H9 (cell line): Measurements from ENCODE around the gene TNRC18. TPM values are rescaled to one million over a fixed set of nuclear protein-coding genes. Genes with fewer than 3 reads are reported as not detected.

Experiments used
- DNase-seq: peaks from one replicate; pipeline ENCODE4 v3.0.0-alpha.2; 2017
- H2AFZ ChIP-seq: one replicate; pipeline ENCODE4 v1.6.1; 2013; ENCODE audit warnings: mild to moderate bottlenecking, low read length, control low read depth, moderate library complexity
- H2AK5ac ChIP-seq: 2 replicates; pipeline ENCODE4 v1.6.1; 2013; ENCODE audit warnings: low read length, control low read depth, mixed read lengths; ENCODE audit not compliant: insufficient read length
- H2BK120ac ChIP-seq: one replicate; pipeline ENCODE4 v1.6.1; 2013; ENCODE audit warnings: low read depth, mild to moderate bottlenecking, low read length, control low read depth, inconsistent platforms; ENCODE audit not compliant: poor library complexity, severe bottlenecking
- H2BK12ac ChIP-seq: 2 replicates; pipeline ENCODE4 v1.6.1; 2013; ENCODE audit warnings: low read length, control low read depth, mixed read lengths, low read depth; ENCODE audit not compliant: insufficient read length
- H2BK15ac ChIP-seq: 2 replicates; pipeline ENCODE4 v1.6.1; 2013; ENCODE audit warnings: low read depth, low read length, control low read depth
- H2BK20ac ChIP-seq: one replicate; pipeline ENCODE4 v1.6.1; 2013; ENCODE audit warnings: low read depth, mild to moderate bottlenecking, low read length, control low read depth, inconsistent platforms; ENCODE audit not compliant: poor library complexity, severe bottlenecking
- H2BK5ac ChIP-seq: 2 replicates; pipeline ENCODE4 v1.6.1; 2013; ENCODE audit warnings: low read length, control low read depth, mixed read lengths; ENCODE audit not compliant: insufficient read length
- H3K14ac ChIP-seq: 2 replicates; pipeline ENCODE4 v1.6.1; 2013; ENCODE audit warnings: low read length, control low read depth; ENCODE audit not compliant: insufficient read depth
- H3K18ac ChIP-seq: 2 replicates; pipeline ENCODE4 v1.6.1; 2013; ENCODE audit warnings: low read depth, mild to moderate bottlenecking, mixed read lengths, low read length, control low read depth; ENCODE audit not compliant: insufficient read length
- H3K23ac ChIP-seq: 2 replicates; pipeline ENCODE4 v1.6.1; 2013; ENCODE audit warnings: low read length, control low read depth, mixed read lengths, low read depth; ENCODE audit not compliant: insufficient read length
- H3K23me2 ChIP-seq: 2 replicates; pipeline ENCODE4 v1.6.1; 2013; ENCODE audit warnings: low read depth, mild to moderate bottlenecking, mixed read lengths, low read length, control low read depth; ENCODE audit not compliant: insufficient read length, poor library complexity, severe bottlenecking
- H3K27ac ChIP-seq: 2 replicates; pipeline ENCODE4 v1.5.1; 2013; ENCODE audit warnings: low read length, control low read depth, mixed read lengths, low read depth; ENCODE audit not compliant: insufficient read length
- H3K27me3 ChIP-seq: 2 replicates; pipeline ENCODE4 v1.6.1; 2013; ENCODE audit warnings: low read length, control low read depth, inconsistent platforms; ENCODE audit not compliant: insufficient read depth
- H3K4ac ChIP-seq: 2 replicates; pipeline ENCODE4 v1.6.1; 2013; ENCODE audit warnings: low read depth, mild to moderate bottlenecking, control low read depth, inconsistent platforms, low read length, moderate library complexity
- H3K4me1 ChIP-seq: 2 replicates; pipeline ENCODE4 v1.6.1; 2013; ENCODE audit warnings: low read length, control low read depth, inconsistent platforms; ENCODE audit not compliant: insufficient read depth
- H3K4me2 ChIP-seq: 2 replicates; pipeline ENCODE4 v1.6.1; 2013; ENCODE audit warnings: low read length, control low read depth, mixed read lengths; ENCODE audit not compliant: insufficient read length, insufficient read depth
- H3K56ac ChIP-seq: 2 replicates; pipeline ENCODE4 v1.6.1; 2013; ENCODE audit warnings: low read depth, mild to moderate bottlenecking, mixed read lengths, low read length, control low read depth; ENCODE audit not compliant: insufficient read length
- H3K79me1 ChIP-seq: 2 replicates; pipeline ENCODE4 v1.6.1; 2013; ENCODE audit warnings: low read depth, mild to moderate bottlenecking, moderate library complexity, low read length, control low read depth, inconsistent platforms; ENCODE audit not compliant: insufficient read depth, poor library complexity, severe bottlenecking
- H3K79me2 ChIP-seq: 2 replicates; pipeline ENCODE4 v1.6.1; 2013; ENCODE audit warnings: low read length, control low read depth, inconsistent platforms; ENCODE audit not compliant: insufficient read depth
- H3K9ac ChIP-seq: 2 replicates; pipeline ENCODE4 v1.6.1; 2013; ENCODE audit warnings: low read length, control low read depth, mixed read lengths; ENCODE audit not compliant: insufficient read length; ENCODE audit errors: extremely low read depth
- H3K9me3 ChIP-seq: one replicate; pipeline ENCODE4 v1.6.1; 2013; ENCODE audit warnings: low read depth, low read length, inconsistent platforms; ENCODE audit not compliant: control insufficient read depth
- H3T11ph ChIP-seq: one replicate; pipeline ENCODE4 v1.6.1; 2013; ENCODE audit warnings: mild to moderate bottlenecking, low read length, control low read depth, inconsistent platforms
- H4K20me1 ChIP-seq: one replicate; pipeline ENCODE4 v1.6.1; 2013; ENCODE audit not compliant: control insufficient read depth, insufficient read length, insufficient read depth
- H4K5ac ChIP-seq: 2 replicates; pipeline ENCODE4 v1.6.1; 2013; ENCODE audit warnings: low read depth, mild to moderate bottlenecking, mixed read lengths, low read length, control low read depth; ENCODE audit not compliant: insufficient read length
- H4K8ac ChIP-seq: replicated peaks from 2 replicates; pipeline ENCODE4 v1.6.1; 2013; ENCODE audit warnings: low read length, control low read depth, mixed read lengths, low read depth; ENCODE audit not compliant: insufficient read length
- H4K91ac ChIP-seq: 2 replicates; pipeline ENCODE4 v1.6.1; 2013; ENCODE audit warnings: low read depth, mild to moderate bottlenecking, moderate library complexity, mixed read lengths, low read length, control low read depth; ENCODE audit not compliant: insufficient read length
- H3K27ac Mint-ChIP-seq, 3 experiments: 2 replicates in 2 of 3; 3 replicates in 1 of 3; pipeline ENCODE4 v1.8.0; 2020 to 2021; ENCODE audit warnings: mixed read lengths in 3 of 3, mild to moderate bottlenecking in 1 of 3, moderate library complexity in 1 of 3
- H3K27me3 Mint-ChIP-seq: 2 replicates; pipeline ENCODE4 v1.8.0; 2021; ENCODE audit warnings: low read depth, mild to moderate bottlenecking, moderate library complexity, mixed read lengths
- H3K36me3 Mint-ChIP-seq, 3 experiments: 2 replicates in 2 of 3; 3 replicates in 1 of 3; pipeline ENCODE4 v1.8.0; 2020 to 2021; ENCODE audit warnings: low read depth in 3 of 3, mixed read lengths in 3 of 3; ENCODE audit not compliant: insufficient read depth in 1 of 3
- H3K4me1 Mint-ChIP-seq, 2 experiments: 2 replicates each; pipeline ENCODE4 v1.8.0; 2020; ENCODE audit warnings: mixed read lengths in 2 of 2
- H3K4me3 Mint-ChIP-seq, 2 experiments: 2 replicates in 1 of 2; 3 replicates in 1 of 2; pipeline ENCODE4 v1.8.0; 2020 to 2021; ENCODE audit warnings: mild to moderate bottlenecking in 2 of 2, mixed read lengths in 2 of 2, moderate library complexity in 1 of 2
- H3K9me3 Mint-ChIP-seq, 2 experiments: 2 replicates in 1 of 2; 3 replicates in 1 of 2; pipeline ENCODE4 v1.8.0; 2020; ENCODE audit warnings: mild to moderate bottlenecking in 2 of 2, mixed read lengths in 2 of 2, moderate library complexity in 1 of 2
- CTCF ChIP-seq: fragments of 200-600 bp; sonication (generic); conservative IDR thresholded peaks from 3 replicates; pipeline ENCODE4 v1.8.0; 2021; ENCODE audit warnings: antibody characterized with exemption, mild to moderate bottlenecking
- WGBS: extraction: QIAGEN DNeasy Blood & Tissue Kit; methylation state at CpG from one replicate; pipeline ENCODE4 v1.1.7; 2013; ENCODE audit warnings: missing lambda C conversion rate, low lambda C conversion rate, mixed read lengths; ENCODE audit not compliant: insufficient read length; ENCODE audit errors: extremely low coverage; 5-methylcytosine and 5-hydroxymethylcytosine counted together
- total RNA-seq: library from RNA; stranded (reverse); gene quantifications from 2 replicates; pipeline ENCODE4 v1.2.1, GENCODE V29; 2021

Gene TNRC18
- total RNA-seq, 1 experiment from 2014 or later = 21.2 TPM

- H2AK5ac ChIP-seq = no peak overlapping the region
- no peaks in the 10 kb centered on the region for H3K27me3 ChIP-seq
- H4K8ac ChIP-seq = no peak overlapping the region
- no peak overlapping the region for H3T11ph ChIP-seq
- H2BK5ac ChIP-seq = no peak overlapping the region
- H2BK120ac ChIP-seq = no peak overlapping the region
- Mint-ChIP-seq H3K36me3 (peaks cover 0 to 4% (median 0%) of the 10 kb centered on the region in 3 experiments; a peak in 1 of 7 replicates), H3K9me3 (no peaks in the 10 kb centered on the region), H3K4me3 (no peak overlapping the region), H3K27me3 (no peaks in the 10 kb centered on the region), H3K27ac (peak overlapping the region in 1 of 3 experiments; percentile 76; a peak in 1 of 7 replicates), H3K4me1 (peaks cover 2 to 3% of the 10 kb centered on the region in 2 experiments; a peak in 3 of 4 replicates)
- no peak overlapping the region for H3K9ac ChIP-seq
- H3K18ac ChIP-seq = no peak overlapping the region
- H3K23me2 ChIP-seq = no peaks in the 10 kb centered on the region
- H2BK15ac ChIP-seq = no peak overlapping the region
- H3K4me2 ChIP-seq = no peak overlapping the region
- no peak overlapping the region for H3K23ac ChIP-seq
- H3K9me3 ChIP-seq = no peaks in the 10 kb centered on the region
- no peak overlapping the region for H3K27ac ChIP-seq
- H4K20me1 ChIP-seq = no peaks in the 10 kb centered on the region
- no peak overlapping the region for H4K5ac ChIP-seq
- WGBS = no CpG with 5 or more reads among the region's 18 CpGs
- no peak overlapping the region for H2BK20ac ChIP-seq
- H3K14ac ChIP-seq = no peak overlapping the region
- TF ChIP-seq CTCF = no peak
- H2BK12ac ChIP-seq = no peak overlapping the region
- H3K79me1 ChIP-seq = no peaks in the 10 kb centered on the region
- H4K91ac ChIP-seq = no peak overlapping the region
- H3K4ac ChIP-seq = no peak overlapping the region
- H3K79me2 ChIP-seq = no peaks in the 10 kb centered on the region
- H3K56ac ChIP-seq = no peak overlapping the region
- peak; percentile 22 for DNase-seq
- no peak overlapping the region for H2AFZ ChIP-seq
- no peaks in the 10 kb centered on the region for H3K4me1 ChIP-seq
These were observed 61.2 kb downstream of the TNRC18 start for GRCh38 chr7:5362466-5362865.
